AG09319 (cell line): ENCODE results near the gene MRPL9.

Source experiments
- DNase-seq: peaks from one replicate; pipeline ENCODE4 v3.0.0-alpha.2; 2010; ENCODE audit warnings: low read depth; ENCODE audit errors: extremely low read depth
- TF ChIP-seq, protein P1 (sequence below): IDR thresholded peaks from 2 replicates; pipeline ENCODE4 v1.5.1; 2011; ENCODE audit warnings: low read depth, mild to moderate bottlenecking, inconsistent platforms, low read length, moderate library complexity

Gene MRPL9

DNA sequence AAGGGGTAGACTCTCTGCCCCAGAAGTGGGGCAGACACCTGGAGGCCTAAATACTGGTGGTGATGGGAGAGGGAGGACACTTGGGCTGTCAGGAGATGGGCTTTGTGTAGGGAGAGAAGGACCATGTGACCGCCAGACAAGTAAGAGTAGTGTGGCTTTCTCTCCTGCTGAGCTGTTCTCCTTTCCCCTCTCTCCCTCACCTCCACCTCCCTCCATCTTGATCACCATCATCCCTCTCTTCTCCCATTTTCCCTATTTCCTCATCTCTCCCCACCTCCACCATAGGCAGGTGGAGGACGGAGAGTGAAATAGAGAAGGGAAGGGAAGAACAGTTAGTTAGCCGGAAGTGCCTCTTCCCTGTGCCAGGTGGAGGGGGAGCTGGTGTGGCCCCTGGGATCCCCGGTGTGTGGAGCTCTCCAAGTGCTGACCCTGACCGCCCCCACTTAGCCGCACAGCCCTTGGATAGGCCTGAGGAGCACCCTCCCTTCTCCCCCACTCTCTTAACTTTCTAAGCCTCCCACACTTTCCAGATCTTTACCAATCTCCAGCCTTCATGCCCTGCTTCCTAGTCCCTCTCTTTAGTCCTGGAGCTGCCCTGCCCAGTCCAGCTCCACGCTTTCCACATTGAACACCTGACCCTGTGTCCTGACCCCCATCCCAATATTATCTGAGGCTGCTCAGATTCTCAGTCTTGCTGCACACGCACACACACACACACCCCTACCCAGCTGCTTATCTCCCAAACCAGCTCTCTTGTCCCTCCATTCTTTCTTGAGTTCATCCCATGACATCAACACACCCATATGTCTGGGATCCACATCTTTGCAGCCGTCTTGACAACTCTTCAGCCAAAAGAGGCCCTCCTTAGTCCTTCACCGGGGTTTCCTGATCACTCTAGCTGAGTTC, 48.2 kb downstream of the MRPL9 start:
- TF ChIP-seq, protein P1, sequence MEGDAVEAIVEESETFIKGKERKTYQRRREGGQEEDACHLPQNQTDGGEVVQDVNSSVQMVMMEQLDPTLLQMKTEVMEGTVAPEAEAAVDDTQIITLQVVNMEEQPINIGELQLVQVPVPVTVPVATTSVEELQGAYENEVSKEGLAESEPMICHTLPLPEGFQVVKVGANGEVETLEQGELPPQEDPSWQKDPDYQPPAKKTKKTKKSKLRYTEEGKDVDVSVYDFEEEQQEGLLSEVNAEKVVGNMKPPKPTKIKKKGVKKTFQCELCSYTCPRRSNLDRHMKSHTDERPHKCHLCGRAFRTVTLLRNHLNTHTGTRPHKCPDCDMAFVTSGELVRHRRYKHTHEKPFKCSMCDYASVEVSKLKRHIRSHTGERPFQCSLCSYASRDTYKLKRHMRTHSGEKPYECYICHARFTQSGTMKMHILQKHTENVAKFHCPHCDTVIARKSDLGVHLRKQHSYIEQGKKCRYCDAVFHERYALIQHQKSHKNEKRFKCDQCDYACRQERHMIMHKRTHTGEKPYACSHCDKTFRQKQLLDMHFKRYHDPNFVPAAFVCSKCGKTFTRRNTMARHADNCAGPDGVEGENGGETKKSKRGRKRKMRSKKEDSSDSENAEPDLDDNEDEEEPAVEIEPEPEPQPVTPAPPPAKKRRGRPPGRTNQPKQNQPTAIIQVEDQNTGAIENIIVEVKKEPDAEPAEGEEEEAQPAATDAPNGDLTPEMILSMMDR, result no peak

DNA sequence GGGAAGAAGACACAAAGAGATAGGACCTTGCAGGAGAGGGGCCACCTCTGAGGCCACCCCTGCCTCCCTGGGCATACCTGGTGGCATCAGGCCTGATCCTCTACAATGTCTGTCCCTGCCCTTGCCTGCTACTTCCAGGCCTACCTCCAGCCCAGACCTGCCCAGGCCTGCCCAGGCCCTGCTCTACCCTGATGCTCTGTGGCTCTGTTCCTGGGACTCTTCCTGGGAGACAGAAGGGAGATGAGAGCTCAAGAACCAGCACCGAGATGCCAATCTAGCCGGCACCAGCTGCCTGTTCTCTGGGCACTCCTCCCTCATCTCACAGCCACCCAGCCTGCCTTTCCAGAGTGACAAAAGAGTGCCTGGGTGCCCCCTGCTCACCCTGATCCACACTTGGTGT, 49.4 kb downstream of the MRPL9 start:
- no peak for DNase-seq

More for the DNA sequence above, 48.2 kb downstream of the MRPL9 start:
- DNase-seq, result no peak

GRCh38 chr1:151713044-151713443, 50.3 kb downstream of the MRPL9 start:
- no peak for DNase-seq
- TF ChIP-seq, protein P1, result no peak

More for the DNA sequence above, 49.4 kb downstream of the MRPL9 start:
- TF ChIP-seq, protein P1, result no peak

DNA sequence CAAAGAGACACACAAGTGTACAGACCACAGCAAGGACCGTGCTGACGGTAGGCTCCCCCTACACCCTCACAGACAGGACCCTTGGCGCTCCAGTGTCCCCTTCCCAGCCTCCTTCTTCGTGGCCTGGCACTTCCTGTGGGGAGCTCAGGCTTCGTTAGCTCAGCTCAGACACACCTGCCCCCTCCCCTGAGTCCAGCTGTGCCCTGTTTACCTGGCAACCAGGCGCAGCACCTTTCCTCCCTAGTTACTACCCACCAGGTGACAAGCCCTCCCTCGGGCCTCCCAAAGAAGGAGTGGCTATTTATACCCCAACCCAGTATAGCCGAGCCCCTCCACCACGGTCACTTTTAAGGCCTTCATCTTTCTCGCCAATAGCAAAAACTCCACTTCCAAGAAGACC, 51.3 kb downstream of the MRPL9 start:
- no peak for DNase-seq
- TF ChIP-seq, protein P1, result no peak

- TF ChIP-seq, protein P1, result no peak
- no peak for DNase-seq
Measured at GRCh38 chr1:151711044-151711800, 52.1 kb downstream of the MRPL9 start.

GRCh38 chr1:151710187-151710840, 53.0 kb downstream of the MRPL9 start:
- DNase-seq, result no peak
- TF ChIP-seq, protein P1, result no peak
